Endothelial cell of umbilical vein (primary cell): ENCODE data around the gene RELN. TPM values are rescaled to one million over a fixed set of nuclear protein-coding genes. Genes with fewer than 3 reads are reported as not detected.

Source experiments
- BruUV-seq: library from RNA; stranded (reverse); fragments of 400-500 nt; replicated peaks from 2 replicates; lab custom pipeline; 2021; lab: Mats Ljungman, UMichigan
- CTCF ChIA-PET: fragments of 300-600, 350-600 bp; sonication (Branson Sonifier 250); formaldehyde crosslinking; loops from one replicate; lab custom pipeline; 2021; ENCODE audit warnings: antibody characterized with exemption, inconsistent platforms; lab: Charles Lee
- POLR2A ChIA-PET: fragments of 300-600, 350-600 bp; sonication (Branson Sonifier 250); formaldehyde crosslinking; loops from one replicate; lab custom pipeline; 2021; ENCODE audit warnings: antibody characterized with exemption, inconsistent platforms; lab: Charles Lee
- DNase-seq: peaks from one replicate; pipeline ENCODE4 v3.0.0-alpha.2; 2011; ENCODE audit warnings: low read depth, low spot score
- FAIRE-seq: peaks from 2 replicates; lab custom pipeline; 2011; peaks lifted over from hg19 to GRCh38; lab: Jason Lieb, UNC
- H2AFZ ChIP-seq: 2 replicates; pipeline ENCODE4 v1.6.0; 2012; ENCODE audit warnings: low read depth, low read length, control low read depth, inconsistent platforms
- H3K27ac ChIP-seq: 2 replicates; pipeline ENCODE4 v1.5.1; 2011; ENCODE audit warnings: low read depth, mild to moderate bottlenecking, control low read depth, low read length, moderate library complexity; ENCODE audit not compliant: insufficient read depth
- H3K27me3 ChIP-seq, 2 experiments: 2 replicates each; pipeline versions ENCODE4 v1.6.0 to v1.6.1; 2011; ENCODE audit warnings: low read length in 2 of 2, mixed read lengths in 1 of 2; ENCODE audit not compliant: control insufficient read depth in 2 of 2, insufficient read depth in 2 of 2
- H3K36me3 ChIP-seq, 2 experiments: 2 replicates in 1 of 2; 3 replicates in 1 of 2; pipeline ENCODE4 v1.5.1; 2011; ENCODE audit warnings: low read length in 2 of 2, mild to moderate bottlenecking in 1 of 2, moderate library complexity in 1 of 2; ENCODE audit not compliant: control insufficient read depth in 2 of 2, insufficient read depth in 2 of 2; ENCODE audit errors: extremely low read depth in 1 of 2
- H3K4me1 ChIP-seq: 3 replicates; pipeline ENCODE4 v1.5.1; 2011; ENCODE audit warnings: mild to moderate bottlenecking, low read length; ENCODE audit not compliant: control insufficient read depth, insufficient read depth; ENCODE audit errors: extremely low read depth
- H3K4me2 ChIP-seq: 2 replicates; pipeline ENCODE4 v1.6.1; 2011; ENCODE audit warnings: low read length, control low read depth, mixed read lengths; ENCODE audit not compliant: insufficient read depth
- H3K4me3 ChIP-seq, 3 experiments: fragments of 200-600 bp in 1 of 3; sonication (generic), shearing (Covaris generic) in 1 of 3; replicated peaks in 1 of 3; 2 replicates each; pipeline ENCODE4 v1.5.1; 2011 to 2016; ENCODE audit warnings: control low read depth in 3 of 3, low read length in 3 of 3, mild to moderate bottlenecking in 2 of 3, inconsistent platforms in 1 of 3, low read depth in 1 of 3, moderate library complexity in 1 of 3; ENCODE audit not compliant: insufficient read depth in 1 of 3
- H3K79me2 ChIP-seq: 2 replicates; pipeline ENCODE4 v1.6.0; 2012; ENCODE audit warnings: low read length, inconsistent platforms; ENCODE audit not compliant: control insufficient read depth, insufficient read depth
- H3K9ac ChIP-seq: replicated peaks from 2 replicates; pipeline ENCODE3; 2011; ENCODE audit warnings: low read length, control low read depth; ENCODE audit not compliant: insufficient read depth; ENCODE audit errors: extremely low read depth
- H3K9me1 ChIP-seq: replicated peaks from 3 replicates; pipeline ENCODE4 v1.6.0; 2011; ENCODE audit warnings: mild to moderate bottlenecking, low read length; ENCODE audit not compliant: control insufficient read depth, insufficient read depth; ENCODE audit errors: extremely low read depth
- H3K9me3 ChIP-seq: replicated peaks from 2 replicates; pipeline ENCODE4 v1.5.1; 2012; ENCODE audit warnings: low read length, inconsistent platforms; ENCODE audit not compliant: control insufficient read depth, insufficient read depth
- H4K20me1 ChIP-seq: replicated peaks from 2 replicates; pipeline ENCODE3; 2011; ENCODE audit warnings: mild to moderate bottlenecking, low read length; ENCODE audit not compliant: control insufficient read depth, insufficient read depth; ENCODE audit errors: extremely low read depth
- EZH2 ChIP-seq: IDR thresholded peaks from 2 replicates; pipeline ENCODE4 v1.6.1; 2012; ENCODE audit warnings: borderline replicate concordance, low read depth, mild to moderate bottlenecking, moderate library complexity, low read length, inconsistent platforms; ENCODE audit not compliant: severe bottlenecking
- FOS ChIP-seq: IDR thresholded peaks from 2 replicates; pipeline ENCODE4 v1.6.1; 2011; ENCODE audit warnings: mild to moderate bottlenecking, low read length, moderate library complexity, borderline replicate concordance; ENCODE audit not compliant: insufficient read depth
- GATA2 ChIP-seq: IDR thresholded peaks from 2 replicates; pipeline ENCODE4 v1.7.0; 2011; ENCODE audit warnings: low read depth, mild to moderate bottlenecking, moderate library complexity, mixed read lengths, low read length; ENCODE audit not compliant: insufficient read length, insufficient read depth
- JUN ChIP-seq: IDR thresholded peaks from 2 replicates; pipeline ENCODE4 v1.6.1; 2011; ENCODE audit warnings: borderline replicate concordance, low read depth; ENCODE audit not compliant: insufficient read length, insufficient read depth
- MAX ChIP-seq: IDR thresholded peaks from 2 replicates; pipeline ENCODE4 v1.6.1; 2011; ENCODE audit not compliant: insufficient read depth, insufficient read length
- MYC ChIP-seq: IDR thresholded peaks from one replicate; pipeline ENCODE4 v1.6.1; 2011; ENCODE audit warnings: mild to moderate bottlenecking, low read depth, low read length
- POLR2A ChIP-seq: IDR thresholded peaks from 2 replicates; pipeline ENCODE4 v1.6.1; 2012; ENCODE audit warnings: low read depth, mild to moderate bottlenecking, control low read depth, low read length
- POLR2AphosphoS5 ChIP-seq: IDR thresholded peaks from 2 replicates; pipeline ENCODE4 v1.6.1; 2012; ENCODE audit warnings: low read depth, mild to moderate bottlenecking, control low read depth, low read length, moderate library complexity; ENCODE audit not compliant: insufficient read depth
- dilution Hi-C: fragments of 300-500 bp; cut with MboI; formaldehyde crosslinking; loops from one replicate; pipeline ENCODE4 v1.15.0; 2019; ENCODE audit warnings: low sequenced_read_pairs; ENCODE audit not compliant: extremely low pct_ligation_motif_present
- intact Hi-C: fragments of 100-400 bp; cut with micrococcal nuclease; formaldehyde crosslinking; loops from one replicate; pipeline ENCODE4 v1.10.0; 2022
- polyA plus RNA-seq, 4 experiments: library from polyadenylated mRNA; depleted of rRNA in 3 of 4; stranded (reverse) in 3 of 4; unstranded in 1 of 4; fragments of >200 nt; gene quantifications; 2 replicates each; pipeline versions ENCODE4 v1.2.1 to v1.2.3, GENCODE V29; 2011 to 2012; ENCODE audit warnings: missing spikeins in 1 of 4
- total RNA-seq: library from RNA; stranded (reverse); gene quantifications from 2 replicates; pipeline ENCODE4 v1.2.3, GENCODE V29; 2021
- TF ChIP-seq, protein P1 (sequence below), 2 donors: IDR thresholded peaks; 1 replicate in 1 of 2; 2 replicates in 1 of 2; pipeline ENCODE4 v1.5.1; 2011; ENCODE audit warnings: low read length in 2 of 2, mild to moderate bottlenecking in 2 of 2, moderate library complexity in 2 of 2, control low read depth in 1 of 2, inconsistent platforms in 1 of 2, low read depth in 1 of 2; ENCODE audit not compliant: insufficient read depth in 1 of 2; ENCODE audit errors: extremely low read depth in 1 of 2

The RELN gene
- total and polyA plus RNA-seq, 2 donors (not counting 3 experiments of a cell fraction or from before 2014, with no cell fraction given): 0.15 to 0.22 TPM

- FAIRE-seq (no peak), DNase-seq (peak; percentile 14)
- H3K27ac ChIP-seq: no peak overlapping the region
- no peaks in the 10 kb centered on the region for H3K27me3 ChIP-seq
- TF ChIP-seq POLR2AphosphoS5: no peak
- peak; percentile 58 for TF ChIP-seq FOS
- no peaks in the 10 kb centered on the region for H3K4me1 ChIP-seq
- POLR2A ChIA-PET: no interaction called here
- H3K79me2 ChIP-seq: no peaks in the 10 kb centered on the region
- no TSS peak for BruUV-seq
- CTCF ChIA-PET: interaction anchor here (1.0 to 1.9 kb wide), 2 partner anchors 11 to 50 kb away, joined by 3 to 6 read pairs; no protein-coding TSS in a partner anchor
- dilution Hi-C loops (no loop called here), intact Hi-C loops (no loop called here)
- H3K9me3 ChIP-seq: no peaks in the 10 kb centered on the region
- no peak overlapping the region for H3K4me3 ChIP-seq
- no peak overlapping the region for H2AFZ ChIP-seq
- H3K9me1 ChIP-seq: no peaks in the 10 kb centered on the region
- no peaks in the 10 kb centered on the region for H3K36me3 ChIP-seq
- no peak overlapping the region for H3K4me2 ChIP-seq
- H3K9ac ChIP-seq: no peak overlapping the region
- no peaks in the 10 kb centered on the region for H4K20me1 ChIP-seq
Measured at GRCh38 chr7:103702454-103702853, 287.0 kb downstream of the RELN start.

DNA sequence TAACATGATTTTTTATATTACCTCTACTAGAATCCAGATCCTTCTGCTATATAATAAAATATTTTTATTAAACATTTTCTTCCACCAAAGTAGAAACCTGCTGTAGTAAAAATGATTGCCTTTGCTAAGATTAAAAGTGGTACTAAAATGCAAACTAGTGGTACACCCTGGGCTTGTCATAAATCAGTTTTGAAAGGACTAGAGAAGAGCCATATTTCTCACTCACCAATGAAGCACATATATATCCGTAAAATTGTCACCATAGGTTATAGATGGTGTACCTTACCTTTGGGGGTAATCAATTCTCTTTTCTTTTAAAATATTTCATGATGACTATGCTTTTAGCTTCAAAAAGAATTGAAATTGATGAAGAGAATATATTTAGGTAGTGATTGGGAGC lies 290.4 kb downstream of the RELN start:
- DNase-seq: no peak
- no peaks in the 10 kb centered on the region for H3K36me3 ChIP-seq
- TF ChIP-seq MYC: no peak
- TF ChIP-seq, protein P1, sequence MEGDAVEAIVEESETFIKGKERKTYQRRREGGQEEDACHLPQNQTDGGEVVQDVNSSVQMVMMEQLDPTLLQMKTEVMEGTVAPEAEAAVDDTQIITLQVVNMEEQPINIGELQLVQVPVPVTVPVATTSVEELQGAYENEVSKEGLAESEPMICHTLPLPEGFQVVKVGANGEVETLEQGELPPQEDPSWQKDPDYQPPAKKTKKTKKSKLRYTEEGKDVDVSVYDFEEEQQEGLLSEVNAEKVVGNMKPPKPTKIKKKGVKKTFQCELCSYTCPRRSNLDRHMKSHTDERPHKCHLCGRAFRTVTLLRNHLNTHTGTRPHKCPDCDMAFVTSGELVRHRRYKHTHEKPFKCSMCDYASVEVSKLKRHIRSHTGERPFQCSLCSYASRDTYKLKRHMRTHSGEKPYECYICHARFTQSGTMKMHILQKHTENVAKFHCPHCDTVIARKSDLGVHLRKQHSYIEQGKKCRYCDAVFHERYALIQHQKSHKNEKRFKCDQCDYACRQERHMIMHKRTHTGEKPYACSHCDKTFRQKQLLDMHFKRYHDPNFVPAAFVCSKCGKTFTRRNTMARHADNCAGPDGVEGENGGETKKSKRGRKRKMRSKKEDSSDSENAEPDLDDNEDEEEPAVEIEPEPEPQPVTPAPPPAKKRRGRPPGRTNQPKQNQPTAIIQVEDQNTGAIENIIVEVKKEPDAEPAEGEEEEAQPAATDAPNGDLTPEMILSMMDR (IDR thresholded peaks at IDR 0.05; ENCODE audit: extremely low read depth in 1 of 2, insufficient read depth in 1 of 2, low read depth in 1 of 2, low read length in 2 of 2): no peak
- TF ChIP-seq MAX: no peak
- TF ChIP-seq POLR2AphosphoS5: no peak
- TF ChIP-seq POLR2A: no peak
- TF ChIP-seq EZH2: no peak
- no peak for TF ChIP-seq FOS
- TF ChIP-seq GATA2: no peak
- no peak for TF ChIP-seq JUN
- H3K4me3 ChIP-seq: no peak overlapping the region
- H3K27ac ChIP-seq: no peak overlapping the region
- no peak overlapping the region for H2AFZ ChIP-seq
- no peaks in the 10 kb centered on the region for H3K79me2 ChIP-seq
- no peaks in the 10 kb centered on the region for H3K9me3 ChIP-seq
- no peak overlapping the region for H3K9ac ChIP-seq
- H4K20me1 ChIP-seq: no peaks in the 10 kb centered on the region
- dilution Hi-C loops: no loop called here
- H3K27me3 ChIP-seq: no peaks in the 10 kb centered on the region
- H3K4me1 ChIP-seq: no peaks in the 10 kb centered on the region
- no peak overlapping the region for H3K4me2 ChIP-seq
- intact Hi-C loops: no loop called here
- no peak for FAIRE-seq
- H3K9me1 ChIP-seq: no peaks in the 10 kb centered on the region
- ChIA-PET CTCF (no interaction called here), POLR2A (no interaction called here)
- no TSS peak for BruUV-seq
